IMR-90 (cell line): Measurements from ENCODE around the gene FGF12. TPM values are rescaled to one million over a fixed set of nuclear protein-coding genes. Genes with fewer than 3 reads are reported as not detected.

Experiments used
- ATAC-seq: fragments of 200-7000 bp; cut with Tn5 transposase; 2 replicates; pipeline ENCODE4 v1.9.1; 2020; ENCODE audit warnings: low read depth, mild to moderate bottlenecking, moderate library complexity
- BruUV-seq: library from RNA; stranded (reverse); fragments of 400-500 nt; replicated peaks from 2 replicates; lab custom pipeline; 2021; lab: Mats Ljungman, UMichigan
- CTCF ChIA-PET: fragments of 300-600 bp; formaldehyde crosslinking; extraction: SDS; loops from one replicate; lab custom pipeline; 2021; ENCODE audit warnings: antibody characterized with exemption; lab: Yijun Ruan, JAX
- POLR2A ChIA-PET: fragments of 300-600 bp; sonication (Branson Sonifier 250); formaldehyde crosslinking; loops from one replicate; lab custom pipeline; 2022; ENCODE audit warnings: antibody characterized with exemption; ENCODE audit not compliant: unreplicated experiment; lab: Charles Lee
- DNase-seq: peaks from one replicate; pipeline ENCODE4 v3.0.0; 2013
- H2AFZ ChIP-seq: replicated peaks from 2 replicates; pipeline ENCODE3; 2013; ENCODE audit warnings: low read length, mild to moderate bottlenecking; ENCODE audit not compliant: poor library complexity
- H2AK5ac ChIP-seq: 2 replicates; pipeline ENCODE4 v1.6.1; 2013; ENCODE audit warnings: low read depth, low read length, inconsistent platforms
- H2AK9ac ChIP-seq: replicated peaks from 2 replicates; pipeline ENCODE3; 2013; ENCODE audit warnings: mild to moderate bottlenecking, low read depth, low read length, moderate library complexity; ENCODE audit not compliant: poor library complexity
- H2BK120ac ChIP-seq: 2 replicates; pipeline ENCODE4 v1.6.1; 2013; ENCODE audit warnings: low read depth, low read length, inconsistent platforms
- H2BK15ac ChIP-seq: 3 replicates; pipeline ENCODE4 v1.6.1; 2013; ENCODE audit warnings: low read depth, low read length, inconsistent platforms
- H2BK20ac ChIP-seq: 2 replicates; pipeline ENCODE4 v1.6.1; 2013; ENCODE audit warnings: low read depth, mild to moderate bottlenecking, inconsistent platforms, low read length, moderate library complexity
- H2BK5ac ChIP-seq: 2 replicates; pipeline ENCODE4 v1.6.1; 2013; ENCODE audit warnings: mild to moderate bottlenecking, low read depth, low read length, inconsistent platforms; ENCODE audit not compliant: poor library complexity, severe bottlenecking
- H3K14ac ChIP-seq: replicated peaks from 2 replicates; pipeline ENCODE4 v1.6.1; 2013; ENCODE audit warnings: low read depth, low read length, inconsistent platforms
- H3K18ac ChIP-seq: 2 replicates; pipeline ENCODE4 v1.6.1; 2013; ENCODE audit warnings: low read depth, low read length, control low read depth
- H3K23ac ChIP-seq: 2 replicates; pipeline ENCODE4 v1.6.1; 2013; ENCODE audit warnings: low read depth, low read length, inconsistent platforms
- H3K27ac ChIP-seq: 2 replicates; pipeline ENCODE4 v1.5.1; 2013; ENCODE audit warnings: mild to moderate bottlenecking, control low read depth, low read length; ENCODE audit not compliant: insufficient read depth
- H3K27me3 ChIP-seq: 2 replicates; pipeline ENCODE4 v1.6.1; 2013; ENCODE audit warnings: low read length; ENCODE audit not compliant: control insufficient read depth, insufficient read depth
- H3K36me3 ChIP-seq: 2 replicates; pipeline ENCODE4 v1.6.1; 2013; ENCODE audit warnings: low read length, mixed read lengths; ENCODE audit not compliant: control insufficient read depth, insufficient read depth
- H3K4ac ChIP-seq: 2 replicates; pipeline ENCODE4 v1.6.1; 2013; ENCODE audit warnings: low read depth, low read length, inconsistent platforms
- H3K4me1 ChIP-seq: 2 replicates; pipeline ENCODE4 v1.6.1; 2013; ENCODE audit warnings: low read length, mixed read lengths; ENCODE audit not compliant: control insufficient read depth, insufficient read depth
- H3K4me2 ChIP-seq: 2 replicates; pipeline ENCODE4 v1.6.1; 2013; ENCODE audit warnings: low read depth, mild to moderate bottlenecking, control low read depth, low read length, moderate library complexity
- H3K4me3 ChIP-seq: 2 replicates; pipeline ENCODE4 v1.5.1; 2013; ENCODE audit warnings: low read depth, mild to moderate bottlenecking, control low read depth, low read length, moderate library complexity; ENCODE audit not compliant: insufficient read depth
- H3K56ac ChIP-seq: 2 replicates; pipeline ENCODE4 v1.6.1; 2013; ENCODE audit warnings: low read length, inconsistent platforms; ENCODE audit not compliant: insufficient read depth; ENCODE audit errors: extremely low read depth
- H3K79me1 ChIP-seq, 2 experiments: 2 replicates each; pipeline ENCODE4 v1.6.1; 2013; ENCODE audit warnings: low read length in 2 of 2, inconsistent platforms in 1 of 2, low read depth in 1 of 2
- H3K9ac ChIP-seq: 2 replicates; pipeline ENCODE4 v1.6.1; 2013; ENCODE audit warnings: low read depth, low read length, control low read depth
- H3K9me1 ChIP-seq: 2 replicates; pipeline ENCODE4 v1.6.1; 2013; ENCODE audit warnings: low read length, inconsistent platforms; ENCODE audit not compliant: insufficient read depth
- H3K9me3 ChIP-seq: 2 replicates; pipeline ENCODE4 v1.6.1; 2013; ENCODE audit warnings: low read length; ENCODE audit not compliant: control insufficient read depth, insufficient read depth
- H4K20me1 ChIP-seq: 2 replicates; pipeline ENCODE4 v1.6.1; 2013; ENCODE audit warnings: low read length, inconsistent platforms; ENCODE audit not compliant: insufficient read depth
- H4K5ac ChIP-seq: 2 replicates; pipeline ENCODE4 v1.6.1; 2013; ENCODE audit warnings: mild to moderate bottlenecking, low read depth, low read length, control low read depth
- H4K8ac ChIP-seq, 2 experiments: 2 replicates each; pipeline ENCODE4 v1.6.1; 2013; ENCODE audit warnings: low read depth in 2 of 2, low read length in 2 of 2, control low read depth in 1 of 2, inconsistent platforms in 1 of 2
- H4K91ac ChIP-seq: 2 replicates; pipeline ENCODE4 v1.6.1; 2013; ENCODE audit warnings: low read depth, low read length, inconsistent platforms; ENCODE audit not compliant: insufficient read depth
- MAFK ChIP-seq: IDR thresholded peaks from 2 replicates; pipeline ENCODE4 v1.6.1; 2012; ENCODE audit warnings: low read depth, low read length, improper control_type of control experiment
- RCOR1 ChIP-seq: IDR thresholded peaks from 2 replicates; pipeline ENCODE4 v1.6.1; 2012; ENCODE audit warnings: mild to moderate bottlenecking, low read length, improper control_type of control experiment; ENCODE audit not compliant: insufficient replicate concordance
- SMC3 ChIP-seq: fragments of 150-350 bp; IDR thresholded peaks from 2 replicates; pipeline ENCODE4 v1.6.1; 2016; ENCODE audit warnings: low read depth, mild to moderate bottlenecking, antibody characterized with exemption, low read length, moderate library complexity
- dilution Hi-C: fragments of 300-500 bp; cut with HindIII; formaldehyde crosslinking; loops from one replicate; pipeline ENCODE4 v1.14.3; 2018; ENCODE audit warnings: low sequenced_read_pairs; ENCODE audit not compliant: unreplicated experiment
- in situ Hi-C: fragments of 300-500 bp; cut with MboI; formaldehyde crosslinking; loops from 3 replicates; pipeline ENCODE4 v1.14.3; 2019; ENCODE audit warnings: low sequenced_read_pairs, inconsistent platforms, mixed read lengths
- intact Hi-C: fragments of 100-400 bp; cut with micrococcal nuclease; formaldehyde crosslinking; loops from 2 replicates; pipeline ENCODE4 v1.10.0; 2022
- polyA plus RNA-seq, 3 experiments: library from polyadenylated mRNA; depleted of rRNA; stranded (reverse); fragments of >200 nt; gene quantifications; 2 replicates each; pipeline ENCODE4 v1.2.3, GENCODE V29; 2012; ENCODE audit warnings: low replicate concordance in 1 of 3
- total RNA-seq: library from RNA; depleted of rRNA; stranded (reverse); fragments of >200 nt; gene quantifications from 2 replicates; pipeline ENCODE4 v1.2.3, GENCODE V29; 2012
- TF ChIP-seq, protein P1 (sequence below): conservative IDR thresholded peaks from 2 replicates; pipeline ENCODE4 v1.5.1; 2012; ENCODE audit warnings: mild to moderate bottlenecking, low read depth, low read length, improper control_type of control experiment
- TF ChIP-seq, protein P2 (sequence below): fragments of 150-350 bp; IDR thresholded peaks from 2 replicates; pipeline ENCODE4 v1.6.1; 2017; ENCODE audit warnings: mild to moderate bottlenecking, antibody characterized with exemption, low read length, low read depth

The FGF12 gene
- total and polyA plus RNA-seq, 2 of the 4 experiments (the other 2 are of a cell fraction): not detected

DNA sequence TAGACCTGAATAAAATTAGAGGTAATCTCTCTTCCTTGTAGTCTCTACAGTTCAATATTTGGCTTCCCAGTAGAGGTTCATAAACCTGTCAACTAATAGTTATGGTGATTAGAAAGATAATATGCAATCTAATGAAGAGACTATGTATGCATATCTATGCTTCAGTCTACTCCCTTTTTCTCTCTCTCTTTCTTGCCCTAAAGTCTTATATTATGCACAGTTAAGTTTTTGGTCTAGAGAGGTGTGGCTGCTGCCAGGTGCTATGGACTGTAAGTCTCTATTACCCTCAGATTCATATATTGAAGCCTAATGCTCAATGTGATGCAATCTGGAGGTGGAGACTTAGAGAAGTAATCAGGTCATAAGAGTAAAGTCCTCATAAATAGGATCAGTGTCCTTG, 413.7 kb downstream of the FGF12 start:
- Histone ChIP-seq H3K18ac (no peak overlapping the region), H3K36me3 (no peaks in the 10 kb centered on the region), H4K91ac (no peak overlapping the region), H3K4me1 (no peaks in the 10 kb centered on the region), H2AK5ac (no peak overlapping the region), H3K79me1 (no peaks in the 10 kb centered on the region), H3K23ac (no peak overlapping the region), H3K4me2 (no peak overlapping the region), H4K5ac (no peak overlapping the region), H3K9me1 (no peaks in the 10 kb centered on the region), H2BK15ac (no peak overlapping the region), H3K4me3 (no peak overlapping the region), H4K20me1 (no peaks in the 10 kb centered on the region), H3K9ac (no peak overlapping the region), H3K27ac (no peak overlapping the region), H2BK5ac (no peak overlapping the region), H2AFZ (no peak overlapping the region), H2AK9ac (no peak overlapping the region), H2BK120ac (no peak overlapping the region), H4K8ac (no peak overlapping the region), H3K4ac (no peak overlapping the region), H3K9me3 (peaks cover 6% of the 10 kb centered on the region), H3K56ac (no peak overlapping the region), H2BK20ac (no peak overlapping the region), H3K27me3 (no peaks in the 10 kb centered on the region), H3K14ac (no peak overlapping the region)
- POLR2A ChIA-PET: no interaction called here
- in situ Hi-C loops (no loop called here), intact Hi-C loops (no loop called here), dilution Hi-C loops (no loop called here)
- no peak for TF ChIP-seq MAFK
- TF ChIP-seq, protein P1, sequence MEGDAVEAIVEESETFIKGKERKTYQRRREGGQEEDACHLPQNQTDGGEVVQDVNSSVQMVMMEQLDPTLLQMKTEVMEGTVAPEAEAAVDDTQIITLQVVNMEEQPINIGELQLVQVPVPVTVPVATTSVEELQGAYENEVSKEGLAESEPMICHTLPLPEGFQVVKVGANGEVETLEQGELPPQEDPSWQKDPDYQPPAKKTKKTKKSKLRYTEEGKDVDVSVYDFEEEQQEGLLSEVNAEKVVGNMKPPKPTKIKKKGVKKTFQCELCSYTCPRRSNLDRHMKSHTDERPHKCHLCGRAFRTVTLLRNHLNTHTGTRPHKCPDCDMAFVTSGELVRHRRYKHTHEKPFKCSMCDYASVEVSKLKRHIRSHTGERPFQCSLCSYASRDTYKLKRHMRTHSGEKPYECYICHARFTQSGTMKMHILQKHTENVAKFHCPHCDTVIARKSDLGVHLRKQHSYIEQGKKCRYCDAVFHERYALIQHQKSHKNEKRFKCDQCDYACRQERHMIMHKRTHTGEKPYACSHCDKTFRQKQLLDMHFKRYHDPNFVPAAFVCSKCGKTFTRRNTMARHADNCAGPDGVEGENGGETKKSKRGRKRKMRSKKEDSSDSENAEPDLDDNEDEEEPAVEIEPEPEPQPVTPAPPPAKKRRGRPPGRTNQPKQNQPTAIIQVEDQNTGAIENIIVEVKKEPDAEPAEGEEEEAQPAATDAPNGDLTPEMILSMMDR: no peak
- TF ChIP-seq, protein P2, sequence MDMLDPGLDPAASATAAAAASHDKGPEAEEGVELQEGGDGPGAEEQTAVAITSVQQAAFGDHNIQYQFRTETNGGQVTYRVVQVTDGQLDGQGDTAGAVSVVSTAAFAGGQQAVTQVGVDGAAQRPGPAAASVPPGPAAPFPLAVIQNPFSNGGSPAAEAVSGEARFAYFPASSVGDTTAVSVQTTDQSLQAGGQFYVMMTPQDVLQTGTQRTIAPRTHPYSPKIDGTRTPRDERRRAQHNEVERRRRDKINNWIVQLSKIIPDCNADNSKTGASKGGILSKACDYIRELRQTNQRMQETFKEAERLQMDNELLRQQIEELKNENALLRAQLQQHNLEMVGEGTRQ: no peak
- TF ChIP-seq RCOR1: no peak
- TF ChIP-seq SMC3: no peak
- CTCF ChIA-PET: no interaction called here
- no TSS peak for BruUV-seq
- DNase-seq (no peak), ATAC-seq (no peak)
